ENCODE data around the gene TOMM7. TPM values are rescaled to one million over a fixed set of nuclear protein-coding genes. Genes with fewer than 3 reads are reported as not detected.

The TOMM7 gene
- total and polyA plus RNA-seq, 10 of the 15 experiments (the other 5 are each of a cell fraction or from before 2014, with no cell fraction given), result 151 to 1,497 (median 322) TPM

DNA sequence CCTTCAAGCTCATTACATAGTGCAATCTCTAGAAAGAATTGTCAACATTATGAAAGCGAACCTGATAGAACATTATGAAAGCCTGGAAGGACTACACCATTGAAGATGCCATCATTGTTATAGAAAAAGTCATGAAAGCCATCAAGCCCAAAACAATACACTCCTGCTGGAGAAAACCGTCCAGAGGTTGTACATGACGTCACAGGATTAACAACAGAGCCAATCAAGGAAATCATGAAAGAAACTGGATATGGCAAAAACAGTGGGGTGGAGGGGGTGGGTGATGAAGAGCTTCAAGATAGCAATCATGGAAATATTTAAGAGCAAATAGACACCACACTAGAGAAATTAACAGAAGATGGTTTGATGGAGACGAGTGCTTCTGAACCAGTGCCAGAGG lies 45.7 kb downstream of the TOMM7 start:
- H2AFZ ChIP-seq (ENCODE audit: control insufficient read depth, low read depth, low read length), result no peak overlapping the region
- BruUV-seq (replicated peaks), result no TSS peak
- no peak overlapping the region for H3K27ac ChIP-seq (ENCODE audit: control insufficient read depth, insufficient read depth)
- no peak overlapping the region for H3K9ac ChIP-seq (ENCODE audit: control insufficient read depth, insufficient read depth, low read length)
- no peaks in the 10 kb centered on the region for H3K79me2 ChIP-seq (ENCODE audit: control insufficient read depth, insufficient read depth, low read length)
- CTCF ChIA-PET, result interaction anchor here (1.0 kb wide), 1 partner anchor 8 kb away, joined by 6 read pairs; no protein-coding TSS in a partner anchor
- SMC1A ChIA-PET (ENCODE audit: uncharacterized antibody, unreplicated experiment), result interaction anchor here (0.6 kb wide), 1 partner anchor 35 kb away, joined by 3 read pairs; no protein-coding TSS in a partner anchor
- H3K4me2 ChIP-seq (ENCODE audit: control insufficient read depth, insufficient read depth), result no peak overlapping the region
- no peaks in the 10 kb centered on the region for H3K36me3 ChIP-seq (ENCODE audit: control insufficient read depth in 2 of 2, insufficient read depth in 2 of 2, low read length in 1 of 2)
- RAD21 ChIA-PET (ENCODE audit: unreplicated experiment), result no interaction called here
- H3K4me3 ChIP-seq, result no peak overlapping the region
- no peaks in the 10 kb centered on the region; a peak in 1 of 4 replicates for H3K27me3 ChIP-seq (replicated peaks in 1 of 2; ENCODE audit: control insufficient read depth in 2 of 2, insufficient read depth in 2 of 2, low read length in 1 of 2)
- POLR2A ChIA-PET, result no interaction called here
- no peak for FAIRE-seq
- TF ChIP-seq FOXK2 (IDR thresholded peaks at IDR 0.05), result no peak
- DNase-seq (ENCODE audit: low read depth, low spot score), result no peak
- intact Hi-C loops (cut with micrococcal nuclease; ENCODE audit: unreplicated experiment) (no loop called here), in situ Hi-C loops (cut with MboI) (no loop called here)
- H3K9me3 ChIP-seq (replicated peaks; ENCODE audit: control insufficient read depth, insufficient read depth, low read length), result no peaks in the 10 kb centered on the region
- H4K20me1 ChIP-seq (ENCODE audit: control insufficient read depth, insufficient read depth), result no peaks in the 10 kb centered on the region
- no peak for ATAC-seq
- H3K4me1 ChIP-seq (ENCODE audit: control insufficient read depth, insufficient read depth, low read length), result no peaks in the 10 kb centered on the region
- WGBS (ENCODE audit: insufficient coverage, insufficient replicate concordance, low lambda C conversion rate, missing lambda C conversion rate), result 54% methylated on average over 4 of the region's 4 CpGs

DNA sequence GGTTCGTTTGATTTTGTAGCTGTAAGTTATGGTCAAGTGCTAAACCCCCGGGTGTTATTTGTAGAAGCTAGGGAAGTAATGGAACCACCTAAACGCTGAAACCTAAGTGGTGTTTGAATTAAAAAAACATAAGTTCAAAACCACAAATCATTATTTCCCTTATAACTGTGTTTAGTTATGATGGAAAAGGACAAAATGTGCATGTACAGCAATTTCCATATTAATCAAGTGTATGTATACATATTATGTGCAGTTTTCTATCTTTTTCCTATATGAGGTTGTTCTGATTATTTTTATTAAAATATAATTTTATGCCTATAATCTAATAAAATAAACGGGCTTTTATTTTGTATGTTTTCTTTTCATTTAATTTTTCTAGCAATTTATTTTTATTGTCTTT lies 49.8 kb downstream of the TOMM7 start:
- CTCF ChIA-PET, result interaction anchor here (0.7 to 1.8 kb wide), 4 partner anchors 9 to 1525 kb away, joined by 3 to 7 read pairs (median 3); no protein-coding TSS in a partner anchor
- TF ChIP-seq SPI1 (IDR thresholded peaks at IDR 0.05; ENCODE audit: borderline replicate concordance, insufficient read depth, low read depth, low read length) (no peak), ZNF622 (IDR thresholded peaks at IDR 0.05) (no peak), LARP7 (IDR thresholded peaks at IDR 0.05) (no peak), KDM1A (IDR thresholded peaks at IDR 0.05; ENCODE audit: borderline replicate concordance) (no peak), CHD1 (IDR thresholded peaks at IDR 0.05; ENCODE audit: low read depth, low read length) (no peak), CBX5 (IDR thresholded peaks at IDR 0.05; ENCODE audit: low read depth) (no peak), FOXM1 (IDR thresholded peaks at IDR 0.05; ENCODE audit: low read depth, low read length) (no peak), CHD2 (IDR thresholded peaks at IDR 0.05; ENCODE audit: borderline replicate concordance, low read depth, low read length) (no peak), NFYB (IDR thresholded peaks at IDR 0.05; ENCODE audit: insufficient read depth, low read depth, low read length) (no peak), ZNF24 (IDR thresholded peaks at IDR 0.05) (no peak), JUND (IDR thresholded peaks at IDR 0.05; ENCODE audit: low read depth, low read length) (no peak), DPF2 (IDR thresholded peaks at IDR 0.05) (no peak), CEBPB (IDR thresholded peaks at IDR 0.05; ENCODE audit: borderline replicate concordance in 1 of 2, low read depth in 2 of 2, low read length in 2 of 2) (no peak), HDAC2 (IDR thresholded peaks at IDR 0.05) (no peak), BMI1 (IDR thresholded peaks at IDR 0.05; ENCODE audit: borderline replicate concordance) (no peak), HDGF (IDR thresholded peaks at IDR 0.05) (no peak), NFIC (IDR thresholded peaks at IDR 0.05; ENCODE audit: low read depth, low read length) (no peak)
- TF ChIP-seq, protein P1, sequence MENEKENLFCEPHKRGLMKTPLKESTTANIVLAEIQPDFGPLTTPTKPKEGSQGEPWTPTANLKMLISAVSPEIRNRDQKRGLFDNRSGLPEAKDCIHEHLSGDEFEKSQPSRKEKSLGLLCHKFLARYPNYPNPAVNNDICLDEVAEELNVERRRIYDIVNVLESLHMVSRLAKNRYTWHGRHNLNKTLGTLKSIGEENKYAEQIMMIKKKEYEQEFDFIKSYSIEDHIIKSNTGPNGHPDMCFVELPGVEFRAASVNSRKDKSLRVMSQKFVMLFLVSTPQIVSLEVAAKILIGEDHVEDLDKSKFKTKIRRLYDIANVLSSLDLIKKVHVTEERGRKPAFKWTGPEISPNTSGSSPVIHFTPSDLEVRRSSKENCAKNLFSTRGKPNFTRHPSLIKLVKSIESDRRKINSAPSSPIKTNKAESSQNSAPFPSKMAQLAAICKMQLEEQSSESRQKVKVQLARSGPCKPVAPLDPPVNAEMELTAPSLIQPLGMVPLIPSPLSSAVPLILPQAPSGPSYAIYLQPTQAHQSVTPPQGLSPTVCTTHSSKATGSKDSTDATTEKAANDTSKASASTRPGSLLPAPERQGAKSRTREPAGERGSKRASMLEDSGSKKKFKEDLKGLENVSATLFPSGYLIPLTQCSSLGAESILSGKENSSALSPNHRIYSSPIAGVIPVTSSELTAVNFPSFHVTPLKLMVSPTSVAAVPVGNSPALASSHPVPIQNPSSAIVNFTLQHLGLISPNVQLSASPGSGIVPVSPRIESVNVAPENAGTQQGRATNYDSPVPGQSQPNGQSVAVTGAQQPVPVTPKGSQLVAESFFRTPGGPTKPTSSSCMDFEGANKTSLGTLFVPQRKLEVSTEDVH (IDR thresholded peaks at IDR 0.05; ENCODE audit: low read depth, partially characterized antibody), result no peak

More for the DNA sequence above, 49.8 kb downstream of the TOMM7 start:
- BruUV-seq (replicated peaks), result no TSS peak
- no peaks in the 10 kb centered on the region for H4K20me1 ChIP-seq (ENCODE audit: control insufficient read depth, insufficient read depth)
- no peak overlapping the region for H3K27ac ChIP-seq (ENCODE audit: control insufficient read depth, insufficient read depth)
- no peak overlapping the region for H3K4me3 ChIP-seq
- FAIRE-seq (no peak), ATAC-seq (no peak), DNase-seq (ENCODE audit: low read depth, low spot score) (no peak)
- ChIA-PET RAD21 (ENCODE audit: unreplicated experiment) (no interaction called here), SMC1A (ENCODE audit: uncharacterized antibody, unreplicated experiment) (interaction anchor here (0.7 to 1.3 kb wide), 2 partner anchors 9 to 282 kb away, joined by 3 to 5 read pairs; no protein-coding TSS in a partner anchor), POLR2A (no interaction called here)
- WGBS (ENCODE audit: insufficient coverage, insufficient replicate concordance, low lambda C conversion rate, missing lambda C conversion rate), result 18% methylated on average over 4 of the region's 4 CpGs
- H2AFZ ChIP-seq (ENCODE audit: control insufficient read depth, low read depth, low read length), result no peak overlapping the region
- no peak overlapping the region for H3K9ac ChIP-seq (ENCODE audit: control insufficient read depth, insufficient read depth, low read length)
- H3K27me3 ChIP-seq (replicated peaks in 1 of 2; ENCODE audit: control insufficient read depth in 2 of 2, insufficient read depth in 2 of 2, low read length in 1 of 2), result no peaks in the 10 kb centered on the region
- H3K9me3 ChIP-seq (replicated peaks; ENCODE audit: control insufficient read depth, insufficient read depth, low read length), result no peaks in the 10 kb centered on the region
- H3K4me1 ChIP-seq (ENCODE audit: control insufficient read depth, insufficient read depth, low read length), result no peaks in the 10 kb centered on the region
- H3K4me2 ChIP-seq (ENCODE audit: control insufficient read depth, insufficient read depth), result no peak overlapping the region
- intact Hi-C loops (cut with micrococcal nuclease; ENCODE audit: unreplicated experiment), result no loop called here
- in situ Hi-C loops (cut with MboI), result no loop called here
- no peaks in the 10 kb centered on the region for H3K36me3 ChIP-seq (ENCODE audit: control insufficient read depth in 2 of 2, insufficient read depth in 2 of 2, low read length in 1 of 2)
- H3K79me2 ChIP-seq (ENCODE audit: control insufficient read depth, insufficient read depth, low read length), result no peaks in the 10 kb centered on the region
